Stomach (tissue), 4 donors: ENCODE results near the gene DPYSL4.

Experiments
- POLR2A ChIP-seq, 4 donors: fragments of 450-650 bp; IDR thresholded peaks; one replicate each; pipeline ENCODE4 v1.6.1; 2016; ENCODE audit warnings: antibody characterized with exemption in 4 of 4, control low read depth in 2 of 4, mild to moderate bottlenecking in 1 of 4, moderate library complexity in 1 of 4
- POLR2AphosphoS5 ChIP-seq, 3 donors: sonication (generic); formaldehyde crosslinking; IDR thresholded peaks; one replicate each; pipeline ENCODE4 v1.6.1; 2016; ENCODE audit warnings: antibody characterized with exemption in 3 of 3
- TF ChIP-seq, protein P1 (sequence below), 7 experiments: fragments of 450-650 bp in 4 of 7; fragments of 200-600 bp in 3 of 7; sonication (generic) in 3 of 7; IDR thresholded peaks; one replicate each; pipeline ENCODE4 v1.5.1; 2016 to 2019; ENCODE audit warnings: antibody characterized with exemption in 7 of 7, control low read depth in 2 of 7, mild to moderate bottlenecking in 1 of 7

DNA sequence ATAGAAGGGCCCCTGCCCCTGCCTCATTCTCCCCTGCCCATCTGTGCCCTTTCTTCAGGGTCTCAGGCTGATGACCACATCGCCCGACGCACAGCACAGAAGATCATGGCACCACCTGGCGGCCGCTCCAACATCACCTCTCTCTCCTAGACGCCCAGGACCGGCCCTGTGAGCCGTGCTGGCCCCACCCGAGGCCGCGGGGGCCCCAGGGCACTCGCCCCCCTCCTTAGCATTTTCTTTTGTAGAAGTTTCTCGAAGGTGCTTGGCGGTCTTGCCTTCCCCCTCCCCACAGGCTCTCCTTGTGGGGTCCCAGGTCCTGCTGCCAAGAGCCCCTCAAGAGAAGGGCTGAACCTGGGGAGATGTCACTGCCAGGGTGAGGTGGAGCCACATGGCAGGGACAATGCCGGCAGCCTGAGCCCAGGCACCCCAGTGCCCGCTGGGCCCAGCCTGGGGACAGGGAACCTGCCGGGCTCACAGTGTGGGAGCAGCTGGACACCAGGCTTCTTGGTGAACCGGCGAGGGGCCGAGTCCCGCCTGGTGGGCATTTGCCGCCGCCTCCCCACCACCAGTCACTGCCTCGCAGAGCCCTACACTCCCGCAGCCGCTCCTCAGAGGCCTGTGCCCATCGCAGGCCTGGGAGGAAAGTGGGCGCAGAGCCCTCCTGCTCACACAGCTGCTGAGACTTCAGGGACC, 18.2 kb downstream of the DPYSL4 start:
- TF ChIP-seq, protein P1, sequence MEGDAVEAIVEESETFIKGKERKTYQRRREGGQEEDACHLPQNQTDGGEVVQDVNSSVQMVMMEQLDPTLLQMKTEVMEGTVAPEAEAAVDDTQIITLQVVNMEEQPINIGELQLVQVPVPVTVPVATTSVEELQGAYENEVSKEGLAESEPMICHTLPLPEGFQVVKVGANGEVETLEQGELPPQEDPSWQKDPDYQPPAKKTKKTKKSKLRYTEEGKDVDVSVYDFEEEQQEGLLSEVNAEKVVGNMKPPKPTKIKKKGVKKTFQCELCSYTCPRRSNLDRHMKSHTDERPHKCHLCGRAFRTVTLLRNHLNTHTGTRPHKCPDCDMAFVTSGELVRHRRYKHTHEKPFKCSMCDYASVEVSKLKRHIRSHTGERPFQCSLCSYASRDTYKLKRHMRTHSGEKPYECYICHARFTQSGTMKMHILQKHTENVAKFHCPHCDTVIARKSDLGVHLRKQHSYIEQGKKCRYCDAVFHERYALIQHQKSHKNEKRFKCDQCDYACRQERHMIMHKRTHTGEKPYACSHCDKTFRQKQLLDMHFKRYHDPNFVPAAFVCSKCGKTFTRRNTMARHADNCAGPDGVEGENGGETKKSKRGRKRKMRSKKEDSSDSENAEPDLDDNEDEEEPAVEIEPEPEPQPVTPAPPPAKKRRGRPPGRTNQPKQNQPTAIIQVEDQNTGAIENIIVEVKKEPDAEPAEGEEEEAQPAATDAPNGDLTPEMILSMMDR (IDR thresholded peaks at IDR 0.05) = no peak
- TF ChIP-seq POLR2AphosphoS5 (IDR thresholded peaks at IDR 0.05) (no peak), POLR2A (IDR thresholded peaks at IDR 0.05) (no peak)
